ENCODE results near the gene PCYT2. TPM values are rescaled to one million over a fixed set of nuclear protein-coding genes. Genes with fewer than 3 reads are reported as not detected.
A peak's percentile ranks its signal among the peaks of the same experiment; 100 is the strongest.

PCYT2 gene
- total RNA-seq, 4 donors from 2014 or later, result 23.7 to 34.2 (median 30.4) TPM

GRCh38 chr17:81916234-81917001 lies 5.2 kb upstream of the PCYT2 start:
- H3K4me1 ChIP-seq, result peaks cover 56% of the 10 kb centered on the region
- no peak for DNase-seq (ENCODE audit: low spot score in 2 of 2)
- 70% methylated on average over 21 of the region's 21 CpGs for WGBS
- peak overlapping the region; percentile 97 for H3K4me3 ChIP-seq
- H3K9me3 ChIP-seq, result no peaks in the 10 kb centered on the region
- peak overlapping the region; percentile 85 for H3K27ac ChIP-seq
- peaks cover 51% of the 10 kb centered on the region for H3K36me3 ChIP-seq
- TF ChIP-seq POLR2A (IDR thresholded peaks at IDR 0.05) (no peak), CTCF (IDR thresholded peaks at IDR 0.05) (no peak), POLR2AphosphoS5 (IDR thresholded peaks at IDR 0.05) (no peak), EP300 (IDR thresholded peaks at IDR 0.05) (no peak)
- H3K27me3 ChIP-seq, result no peaks in the 10 kb centered on the region

- 82% methylated on average over 3 of the region's 12 CpGs for WGBS
- H3K36me3 ChIP-seq, result peaks cover 43% of the 10 kb centered on the region
Measured at GRCh38 chr17:81915331-81915730, 4.1 kb upstream of the PCYT2 start.

GRCh38 chr17:81914103-81914850 lies 3.1 kb upstream of the PCYT2 start:
- H3K27ac ChIP-seq, result no peak overlapping the region
- no peaks in the 10 kb centered on the region for H3K9me3 ChIP-seq
- peaks cover 38% of the 10 kb centered on the region for H3K36me3 ChIP-seq
- peaks cover 61% of the 10 kb centered on the region for H3K4me1 ChIP-seq
- 97% methylated on average over 25 of the region's 36 CpGs for WGBS
- no peak overlapping the region for H3K4me3 ChIP-seq
- no peak for DNase-seq (ENCODE audit: low spot score in 2 of 2)
- no peaks in the 10 kb centered on the region for H3K27me3 ChIP-seq
- TF ChIP-seq POLR2AphosphoS5 (IDR thresholded peaks at IDR 0.05) (no peak), CTCF (IDR thresholded peaks at IDR 0.05) (no peak)

More at GRCh38 chr17:81915331-81915730, 4.1 kb upstream of the PCYT2 start:
- TF ChIP-seq POLR2A (IDR thresholded peaks at IDR 0.05), result no peak
- TF ChIP-seq POLR2AphosphoS5 (IDR thresholded peaks at IDR 0.05), result no peak
- TF ChIP-seq EP300 (IDR thresholded peaks at IDR 0.05), result no peak
- TF ChIP-seq CTCF (IDR thresholded peaks at IDR 0.05), result no peak
- Histone ChIP-seq H3K4me3 (no peak overlapping the region), H3K4me1 (peaks cover 55% of the 10 kb centered on the region), H3K9me3 (no peaks in the 10 kb centered on the region), H3K27ac (no peak overlapping the region), H3K27me3 (no peaks in the 10 kb centered on the region)
- DNase-seq (ENCODE audit: low spot score in 2 of 2), result no peak

- Histone ChIP-seq H3K9me3 (no peaks in the 10 kb centered on the region), H3K27ac (no peak overlapping the region), H3K4me3 (no peak overlapping the region), H3K27me3 (no peaks in the 10 kb centered on the region), H3K4me1 (peaks cover 54% of the 10 kb centered on the region), H3K36me3 (peaks cover 39% of the 10 kb centered on the region)
- no peak for DNase-seq (ENCODE audit: low spot score in 2 of 2)
- no peak for TF ChIP-seq EP300 (IDR thresholded peaks at IDR 0.05)
- TF ChIP-seq CTCF (IDR thresholded peaks at IDR 0.05), result no peak
- TF ChIP-seq POLR2AphosphoS5 (IDR thresholded peaks at IDR 0.05), result no peak
- no peak for TF ChIP-seq POLR2A (IDR thresholded peaks at IDR 0.05)
- WGBS, result 95% methylated on average over 14 of the region's 31 CpGs
Measured at GRCh38 chr17:81913394-81914102, 2.3 kb upstream of the PCYT2 start.
